Osteocyte (in vitro differentiated cells): ENCODE results near the gene UPK3B. TPM values are rescaled to one million over a fixed set of nuclear protein-coding genes. Genes with fewer than 3 reads are reported as not detected.
"Not testable (repeated sequence)": the region's sequence is repeated elsewhere in the genome, so short reads cannot be mapped to it uniquely, and the experiment has no call there.

Experiments used
- DNase-seq: peaks from one replicate; pipeline ENCODE4 v3.0.0; 2021; ENCODE audit warnings: mixed read lengths; ENCODE audit not compliant: unreplicated experiment; ENCODE audit errors: extremely low spot score
- H3K27ac Mint-ChIP-seq: one replicate; pipeline ENCODE4 v1.8.0; 2021; ENCODE audit warnings: mild to moderate bottlenecking, mixed read lengths; ENCODE audit not compliant: unreplicated experiment
- H3K27me3 Mint-ChIP-seq: one replicate; pipeline ENCODE4 v1.8.0; 2021; ENCODE audit warnings: mixed read lengths; ENCODE audit not compliant: unreplicated experiment
- H3K36me3 Mint-ChIP-seq: one replicate; pipeline ENCODE4 v1.8.0; 2021; ENCODE audit warnings: mixed read lengths; ENCODE audit not compliant: unreplicated experiment
- H3K4me1 Mint-ChIP-seq: one replicate; pipeline ENCODE4 v1.8.0; 2021; ENCODE audit warnings: mixed read lengths; ENCODE audit not compliant: unreplicated experiment
- H3K4me3 Mint-ChIP-seq: one replicate; pipeline ENCODE4 v1.8.0; 2021; ENCODE audit warnings: mild to moderate bottlenecking, moderate library complexity, mixed read lengths; ENCODE audit not compliant: unreplicated experiment
- H3K9me3 Mint-ChIP-seq: one replicate; pipeline ENCODE4 v1.8.0; 2021; ENCODE audit warnings: mixed read lengths; ENCODE audit not compliant: unreplicated experiment
- total RNA-seq: library from RNA; stranded (reverse); gene quantifications from 2 replicates; pipeline ENCODE4 v1.2.1, GENCODE V29; 2021

Gene UPK3B
- total RNA-seq, 1 donor from 2014 or later, result 1.5 TPM

DNA sequence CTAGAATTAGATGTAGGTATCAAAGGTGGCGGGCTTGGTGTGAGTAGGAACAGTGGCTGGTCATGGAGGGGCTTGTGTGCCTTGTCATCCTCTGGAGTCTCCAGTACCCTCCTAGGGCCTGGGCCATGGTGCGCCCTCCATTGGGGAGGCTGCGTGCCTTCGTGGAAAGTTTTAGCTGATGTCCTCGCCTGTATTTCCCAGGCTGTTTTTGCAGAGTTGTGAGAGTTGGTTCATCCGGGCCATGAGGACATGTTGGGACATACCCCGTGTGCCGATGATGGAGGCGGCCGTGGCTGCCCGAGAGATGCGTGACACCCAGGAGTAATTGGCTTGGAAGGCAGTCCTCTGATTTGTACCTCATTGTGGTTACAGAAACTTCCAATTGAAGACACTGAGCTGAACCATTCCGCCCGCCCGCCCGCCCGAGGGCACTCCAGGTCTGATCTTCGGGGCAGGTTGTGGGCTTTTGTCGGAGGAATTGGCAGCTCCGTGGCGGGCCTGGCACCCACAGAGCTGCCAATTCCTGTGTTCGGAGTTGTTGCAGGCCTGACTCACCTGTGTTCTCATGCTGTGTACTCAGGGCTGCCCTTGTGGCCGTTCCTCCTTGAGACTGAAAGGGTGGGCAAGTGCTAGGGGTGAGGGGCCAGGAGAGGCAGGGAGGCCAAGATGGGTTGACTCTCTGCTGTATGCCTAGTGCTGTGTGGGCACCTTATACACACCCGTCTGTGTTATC is 33.4 kb upstream of the UPK3B start:
- H3K27me3 Mint-ChIP-seq, H3K4me1 Mint-ChIP-seq, H3K36me3 Mint-ChIP-seq, H3K9me3 Mint-ChIP-seq, DNase-seq, H3K27ac Mint-ChIP-seq, H3K4me3 Mint-ChIP-seq: not testable (repeated sequence)

DNA sequence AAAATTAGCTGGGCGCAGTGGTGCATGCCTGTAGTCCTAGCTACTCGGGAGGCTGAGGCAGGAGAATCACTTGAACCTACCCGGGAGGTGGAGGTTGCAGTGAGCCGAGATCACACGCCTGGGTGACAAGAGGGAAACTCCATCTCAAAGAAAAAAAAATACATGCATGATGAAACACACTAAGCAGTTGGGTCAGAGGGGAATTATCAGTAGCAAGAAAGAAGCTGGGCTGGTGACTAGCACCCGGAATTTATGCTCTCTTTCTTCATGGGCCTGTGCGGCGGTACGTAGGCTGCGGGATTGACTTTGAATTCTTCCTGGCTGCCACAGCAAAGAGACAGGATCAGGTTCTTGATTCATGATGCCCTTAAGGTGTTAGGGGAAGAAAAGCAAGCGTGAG is 30.7 kb upstream of the UPK3B start:
- H3K27ac Mint-ChIP-seq, H3K27me3 Mint-ChIP-seq, H3K4me1 Mint-ChIP-seq, H3K4me3 Mint-ChIP-seq, H3K9me3 Mint-ChIP-seq, H3K36me3 Mint-ChIP-seq: not testable (repeated sequence)
- DNase-seq, result peak; percentile 4

DNA sequence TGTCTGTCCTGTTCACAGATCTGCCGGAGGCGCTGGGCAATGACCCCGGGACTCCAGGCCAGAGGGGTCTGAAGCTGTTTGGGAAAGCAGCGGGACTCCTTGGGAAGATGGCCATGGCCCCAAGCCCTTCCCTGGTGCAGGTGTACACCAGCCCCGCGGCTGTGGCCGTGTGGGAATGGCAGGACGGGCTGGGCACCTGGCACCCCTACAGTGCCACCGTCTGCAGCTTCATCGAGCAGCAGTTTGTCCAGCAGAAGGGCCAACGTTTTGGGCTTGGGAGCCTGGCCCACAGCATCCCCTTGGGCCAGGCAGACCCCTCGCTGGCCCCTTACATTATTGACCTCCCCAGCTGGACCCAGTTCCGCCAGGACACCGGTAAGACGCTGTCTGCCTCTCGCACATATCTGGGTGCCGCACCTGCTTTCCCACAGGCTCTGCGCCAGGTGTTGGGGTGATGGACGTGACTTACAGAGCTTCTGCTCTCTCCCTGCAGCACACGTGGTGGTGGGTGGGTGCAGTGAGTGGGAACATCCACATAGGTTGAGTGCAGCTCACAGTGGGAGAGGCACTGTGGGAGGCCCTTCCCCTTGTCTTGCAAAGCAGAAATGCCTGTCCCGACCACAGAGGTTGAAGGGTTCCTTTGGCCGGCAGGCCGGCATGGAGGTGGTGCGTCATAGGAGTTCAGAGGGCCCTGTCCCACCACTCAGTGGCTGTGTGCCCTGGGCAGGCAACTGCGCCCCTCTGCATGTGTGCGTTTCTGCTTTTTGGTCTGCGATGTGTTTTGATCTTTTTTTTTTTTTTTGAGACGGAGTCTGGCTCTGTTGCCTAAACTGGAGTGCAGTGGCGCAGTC is 29.7 kb upstream of the UPK3B start:
- H3K27me3 Mint-ChIP-seq, H3K36me3 Mint-ChIP-seq, H3K4me1 Mint-ChIP-seq, H3K4me3 Mint-ChIP-seq, H3K27ac Mint-ChIP-seq, H3K9me3 Mint-ChIP-seq: not testable (repeated sequence)
- peak; percentile 68 for DNase-seq

DNA sequence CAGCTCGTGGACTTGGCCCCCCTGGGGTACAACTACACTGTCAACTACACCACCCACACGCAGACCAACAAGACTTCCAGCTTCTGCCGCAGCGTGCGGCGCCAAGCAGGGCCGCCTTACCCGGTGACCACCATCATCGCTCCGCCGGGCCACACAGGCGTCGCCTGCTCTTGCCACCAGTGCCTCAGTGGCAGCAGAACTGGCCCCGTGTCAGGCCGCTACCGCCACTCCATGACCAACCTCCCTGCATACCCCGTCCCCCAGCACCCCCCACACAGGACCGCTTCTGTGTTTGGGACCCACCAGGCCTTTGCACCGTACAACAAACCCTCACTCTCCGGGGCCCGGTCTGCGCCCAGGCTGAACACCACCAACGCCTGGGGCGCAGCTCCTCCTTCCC is 27.7 kb upstream of the UPK3B start:
- H3K27me3 Mint-ChIP-seq, H3K4me1 Mint-ChIP-seq, H3K36me3 Mint-ChIP-seq, H3K9me3 Mint-ChIP-seq, H3K4me3 Mint-ChIP-seq, H3K27ac Mint-ChIP-seq: not testable (repeated sequence)
- peak; percentile 74 for DNase-seq

DNA sequence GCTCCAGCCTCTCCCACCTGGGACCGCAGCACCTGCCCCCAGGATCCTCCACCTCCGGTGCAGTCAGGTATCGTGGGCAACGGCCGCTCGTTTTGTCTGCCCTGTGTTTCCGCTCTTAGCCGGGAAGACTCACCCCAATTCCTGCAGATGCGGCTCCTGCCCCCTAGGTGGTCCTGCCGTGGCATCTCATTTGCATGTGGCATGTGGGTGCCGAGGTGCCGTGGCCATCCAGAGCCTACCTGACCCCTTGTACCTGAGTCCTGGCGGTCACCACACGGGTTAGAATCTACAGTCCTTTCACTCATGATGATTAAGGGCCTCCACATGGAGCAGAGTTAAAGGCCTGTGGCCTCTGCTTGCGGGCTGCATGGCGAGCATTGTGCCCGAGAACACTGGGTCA is 27.3 kb upstream of the UPK3B start:
- H3K4me1 Mint-ChIP-seq, H3K27ac Mint-ChIP-seq, H3K27me3 Mint-ChIP-seq, H3K9me3 Mint-ChIP-seq, H3K4me3 Mint-ChIP-seq, H3K36me3 Mint-ChIP-seq: not testable (repeated sequence)
- peak; percentile 69 for DNase-seq

DNA sequence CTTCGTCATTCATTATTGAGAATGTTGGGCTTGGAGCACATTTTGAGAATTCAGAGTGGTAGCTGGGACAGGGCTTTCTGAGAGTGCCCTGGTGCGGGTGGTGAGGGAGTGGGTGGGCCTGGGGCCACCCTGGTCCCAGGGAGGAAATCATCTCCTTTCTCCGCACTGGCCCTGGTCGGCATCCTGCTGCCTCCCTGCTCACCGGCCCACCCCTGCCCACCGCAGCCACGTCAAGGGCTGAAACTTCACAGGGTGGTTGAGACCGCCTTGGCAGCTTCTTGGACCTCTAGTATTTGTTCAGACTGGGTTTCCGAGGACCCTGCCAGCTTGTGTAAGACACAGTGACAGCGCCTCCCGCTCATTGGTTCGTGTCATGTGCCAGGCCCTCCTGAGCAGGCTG is 25.9 kb upstream of the UPK3B start:
- H3K4me1 Mint-ChIP-seq, H3K4me3 Mint-ChIP-seq: not testable (repeated sequence)

DNA sequence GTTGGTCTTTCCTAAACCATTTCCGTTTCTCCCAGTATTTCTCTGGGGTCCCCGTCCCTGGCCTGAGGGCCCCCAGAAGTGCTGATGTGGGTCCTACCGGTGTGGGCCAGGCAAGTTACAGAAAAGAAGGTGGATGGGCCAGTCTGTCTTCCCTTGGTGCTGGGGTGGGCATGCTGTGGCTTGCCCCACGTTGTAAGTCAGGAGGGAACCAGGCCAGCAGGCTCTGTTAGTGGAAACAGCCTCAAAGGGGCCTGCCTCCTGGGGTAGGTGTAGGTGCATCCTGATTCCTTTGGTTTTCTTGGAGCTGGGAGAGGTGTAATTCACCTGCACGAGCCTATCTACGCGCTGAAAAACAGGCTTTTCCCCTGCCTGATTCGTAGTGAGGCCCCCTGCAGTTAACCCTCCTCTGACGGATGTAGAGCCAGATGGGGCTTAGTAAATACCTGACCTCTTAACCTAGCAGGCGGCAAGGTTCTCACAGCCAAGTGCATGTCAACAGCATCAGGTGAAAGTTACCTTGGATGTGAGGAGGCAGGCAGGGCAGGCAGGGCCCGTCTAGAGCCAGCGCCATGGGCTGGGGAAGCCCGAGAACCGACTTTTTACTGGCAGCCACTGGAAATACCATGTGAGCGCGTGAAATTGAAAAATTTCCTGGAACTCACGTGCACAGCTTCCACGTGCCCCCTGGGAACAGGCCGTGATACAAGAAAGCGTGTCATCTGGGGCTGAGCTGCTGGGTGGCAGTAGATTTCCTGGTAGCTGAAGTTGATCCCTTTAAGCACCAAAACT is 24.3 kb upstream of the UPK3B start:
- not testable (repeated sequence) for H3K4me1 Mint-ChIP-seq, H3K9me3 Mint-ChIP-seq, H3K36me3 Mint-ChIP-seq, DNase-seq, H3K27ac Mint-ChIP-seq, H3K27me3 Mint-ChIP-seq, H3K4me3 Mint-ChIP-seq

More for the DNA sequence above, 25.9 kb upstream of the UPK3B start:
- H3K27ac Mint-ChIP-seq, H3K36me3 Mint-ChIP-seq, H3K9me3 Mint-ChIP-seq, H3K27me3 Mint-ChIP-seq: not testable (repeated sequence)
- peak; percentile 67 for DNase-seq

DNA sequence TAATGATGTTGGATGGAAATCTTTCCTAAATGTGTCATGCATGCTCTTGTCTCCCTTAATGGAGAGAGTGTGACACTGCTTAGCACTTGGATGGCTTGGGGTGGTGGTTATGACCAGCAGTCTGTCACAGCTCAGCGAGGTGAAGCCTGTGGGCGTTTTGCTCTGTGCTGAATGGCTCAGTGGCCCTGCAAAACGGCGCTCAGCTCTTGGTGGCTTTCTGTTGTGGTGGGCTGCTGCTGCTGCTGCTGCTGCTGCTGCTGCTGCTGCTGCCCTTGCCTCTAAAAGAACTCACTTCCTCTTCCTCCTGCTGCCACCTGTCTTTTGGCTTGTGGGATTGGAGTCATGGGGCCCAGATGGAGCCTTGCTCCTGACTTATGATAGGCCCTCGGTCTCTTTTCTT is 23.7 kb upstream of the UPK3B start:
- not testable (repeated sequence) for H3K27ac Mint-ChIP-seq, H3K36me3 Mint-ChIP-seq, H3K4me3 Mint-ChIP-seq, H3K27me3 Mint-ChIP-seq, H3K4me1 Mint-ChIP-seq, DNase-seq, H3K9me3 Mint-ChIP-seq

DNA sequence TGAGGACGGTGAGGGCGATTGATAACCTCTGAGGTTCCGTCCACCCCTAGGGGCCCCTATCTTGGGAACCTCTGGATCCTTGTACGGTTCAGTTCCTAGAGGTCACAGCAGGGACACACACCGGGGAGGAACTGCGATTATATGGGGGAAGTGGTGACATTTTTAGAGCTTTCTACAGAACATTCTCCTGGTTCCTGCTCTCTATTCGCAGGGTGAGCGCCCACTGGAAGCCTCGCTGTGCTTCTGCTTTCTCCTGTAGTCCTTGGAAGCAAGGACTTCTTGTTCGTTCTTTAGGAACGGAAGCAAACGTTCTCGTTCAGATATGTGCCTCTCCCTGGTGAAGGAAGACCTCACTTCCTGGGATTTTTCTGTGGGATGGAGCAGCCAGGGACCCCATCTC is 22.4 kb upstream of the UPK3B start:
- not testable (repeated sequence) for H3K4me1 Mint-ChIP-seq, H3K27ac Mint-ChIP-seq, H3K36me3 Mint-ChIP-seq, H3K9me3 Mint-ChIP-seq, DNase-seq, H3K4me3 Mint-ChIP-seq, H3K27me3 Mint-ChIP-seq

DNA sequence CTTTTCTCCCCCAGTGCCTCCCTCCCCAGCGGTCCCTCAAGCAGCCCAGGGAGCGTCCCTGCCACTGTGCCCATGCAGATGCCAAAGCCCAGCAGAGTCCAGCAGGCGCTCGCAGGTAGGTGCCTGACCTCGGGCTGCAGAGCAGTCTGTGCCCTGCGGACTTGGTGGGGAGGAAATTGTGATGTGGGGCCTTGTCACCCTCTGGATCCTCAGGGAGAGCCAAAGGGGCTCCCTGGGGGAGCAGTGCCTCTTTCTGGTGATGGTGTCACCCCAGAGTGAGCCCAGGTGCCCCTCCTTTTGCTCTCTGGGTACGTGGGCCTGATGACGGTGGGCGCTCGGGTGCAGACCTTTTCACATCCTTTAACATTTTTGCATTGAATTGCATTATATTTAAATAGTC is 18.2 kb upstream of the UPK3B start:
- DNase-seq, result peak; percentile 15
- H3K27ac Mint-ChIP-seq, H3K9me3 Mint-ChIP-seq, H3K4me3 Mint-ChIP-seq, H3K27me3 Mint-ChIP-seq, H3K4me1 Mint-ChIP-seq, H3K36me3 Mint-ChIP-seq: not testable (repeated sequence)

DNA sequence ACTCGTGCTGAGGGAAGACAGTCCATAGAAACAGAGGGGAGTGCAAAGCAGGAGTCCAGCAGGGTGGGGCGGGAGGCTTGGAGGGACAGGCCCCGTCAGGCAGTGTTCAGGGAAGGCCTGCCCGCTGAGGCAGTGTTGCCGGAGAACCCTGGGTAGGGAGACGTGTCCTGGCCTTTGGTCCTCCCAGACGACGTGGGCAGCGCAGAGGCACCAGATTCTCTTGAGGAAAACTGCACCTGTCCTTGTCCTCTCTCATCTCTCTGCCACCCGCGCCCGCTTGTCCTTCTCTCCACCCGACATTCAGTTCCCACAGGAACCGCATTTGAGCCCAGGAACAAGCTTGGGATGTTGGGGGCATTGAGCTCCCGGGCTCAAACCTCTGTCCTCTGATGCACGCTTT is 14.6 kb upstream of the UPK3B start:
- H3K27ac Mint-ChIP-seq, H3K36me3 Mint-ChIP-seq, H3K4me1 Mint-ChIP-seq, DNase-seq, H3K27me3 Mint-ChIP-seq, H3K4me3 Mint-ChIP-seq, H3K9me3 Mint-ChIP-seq: not testable (repeated sequence)
